Activated CD8-positive, alpha-beta T cell treated with anti-CD3 and anti-CD28 coated beads, Interleukin-2, amount 10 ng/mL, durations not matched to agents 7 days and 5 days (primary cell): Measurements from ENCODE around the gene USP19. TPM values are rescaled to one million over a fixed set of nuclear protein-coding genes. Genes with fewer than 3 reads are reported as not detected.
A peak's percentile ranks its signal among the peaks of the same experiment; 100 is the strongest.

Experiments used
- ATAC-seq: fragments of 150-1000 bp; cut with Tn5 transposase; one replicate; pipeline ENCODE4 v1.10.0; 2021; ENCODE audit warnings: moderate library complexity
- CTCF ChIA-PET: fragments of 350-600 bp; sonication (Branson Sonifier 250); formaldehyde crosslinking; loops from one replicate; lab custom pipeline; 2021; ENCODE audit warnings: antibody characterized with exemption; lab: Charles Lee
- POLR2A ChIA-PET: fragments of 350-600 bp; sonication (Branson Sonifier 250); formaldehyde crosslinking; loops from one replicate; lab custom pipeline; 2021; ENCODE audit warnings: antibody characterized with exemption; lab: Charles Lee
- DNase-seq: peaks from one replicate; pipeline ENCODE4 v3.0.0-alpha.2; 2020
- H3K27ac Mint-ChIP-seq: one replicate; pipeline ENCODE4 v1.8.0; 2021; ENCODE audit warnings: mild to moderate bottlenecking, mixed read lengths
- H3K27me3 Mint-ChIP-seq: one replicate; pipeline ENCODE4 v1.8.0; 2021; ENCODE audit warnings: low read depth, mixed read lengths
- H3K36me3 Mint-ChIP-seq: one replicate; pipeline ENCODE4 v1.8.0; 2021; ENCODE audit warnings: low read depth, mixed read lengths
- H3K4me1 Mint-ChIP-seq: one replicate; pipeline ENCODE4 v1.8.0; 2021; ENCODE audit warnings: low read depth, mixed read lengths
- H3K4me3 Mint-ChIP-seq: one replicate; pipeline ENCODE4 v1.8.0; 2021; ENCODE audit warnings: mild to moderate bottlenecking, mixed read lengths
- H3K9me3 Mint-ChIP-seq: one replicate; pipeline ENCODE4 v1.8.0; 2022; ENCODE audit warnings: mixed read lengths; ENCODE audit not compliant: insufficient read depth
- total RNA-seq, 2 experiments: library from RNA; stranded (reverse); gene quantifications; one replicate each; pipeline ENCODE4 v1.2.3, GENCODE V29; 2021

Gene USP19
- total RNA-seq, 2 experiments from 2014 or later: 58.0 to 60.4 TPM

GRCh38 chr3:49132437-49133225, 12.0 kb upstream of the USP19 start, which contains the start of gene LAMB2:
Gene LAMB2 (minus strand): TSS chr3:49133050. CDS start chr3:49132867, 183 bp downstream.
- ChIA-PET POLR2A (no interaction called here), CTCF (interaction anchor here (1.0 kb wide), 1 partner anchor 317 kb away, joined by 3 read pairs; no protein-coding TSS in a partner anchor)
- no peaks in the 10 kb centered on the region for H3K9me3 Mint-ChIP-seq
- H3K4me1 Mint-ChIP-seq: peaks cover 13% of the 10 kb centered on the region
- no peak for DNase-seq
- H3K4me3 Mint-ChIP-seq: no peak within 1 kb of the TSS
- ATAC-seq: peak; percentile 18
- H3K36me3 Mint-ChIP-seq: no peaks in the 10 kb centered on the region
- H3K27me3 Mint-ChIP-seq: peaks cover 12% of the 10 kb centered on the region
- no peak within 1 kb of the TSS for H3K27ac Mint-ChIP-seq

- ChIA-PET POLR2A (no interaction called here), CTCF (interaction anchor here (1.0 kb wide), 1 partner anchor 39 kb away, joined by 4 read pairs; the partner anchor contains the start of gene KLHDC8B)
- H3K9me3 Mint-ChIP-seq: no peaks in the 10 kb centered on the region
Observed at GRCh38 chr3:49132073-49132436, 11.4 kb upstream of the USP19 start.

GRCh38 chr3:49131576-49131975, 11.0 kb upstream of the USP19 start:
- CTCF ChIA-PET: interaction anchor here (1.0 kb wide), 1 partner anchor 39 kb away, joined by 4 read pairs; the partner anchor contains the start of gene KLHDC8B
- no peak overlapping the region for H3K27ac Mint-ChIP-seq

More at GRCh38 chr3:49132073-49132436, 11.4 kb upstream of the USP19 start:
- H3K4me3 Mint-ChIP-seq: no peak overlapping the region
- ATAC-seq (no peak), DNase-seq (no peak)
- peaks cover 13% of the 10 kb centered on the region for H3K4me1 Mint-ChIP-seq
- no peaks in the 10 kb centered on the region for H3K36me3 Mint-ChIP-seq
- peaks cover 10% of the 10 kb centered on the region for H3K27me3 Mint-ChIP-seq
- no peak overlapping the region for H3K27ac Mint-ChIP-seq

GRCh38 chr3:49131040-49131439, 10.4 kb upstream of the USP19 start:
- Mint-ChIP-seq H3K4me1 (peaks cover 13% of the 10 kb centered on the region), H3K9me3 (no peaks in the 10 kb centered on the region), H3K27ac (no peak overlapping the region), H3K27me3 (peaks cover 10% of the 10 kb centered on the region), H3K4me3 (no peak overlapping the region), H3K36me3 (no peaks in the 10 kb centered on the region)
- POLR2A ChIA-PET: no interaction called here
- DNase-seq (no peak), ATAC-seq (no peak)
- CTCF ChIA-PET: interaction anchor here (1.0 kb wide), 1 partner anchor 40 kb away, joined by 4 read pairs; the partner anchor contains the start of gene KLHDC8B

More at GRCh38 chr3:49131576-49131975, 11.0 kb upstream of the USP19 start:
- POLR2A ChIA-PET: no interaction called here
- DNase-seq (no peak), ATAC-seq (no peak)
- Mint-ChIP-seq H3K4me1 (peaks cover 13% of the 10 kb centered on the region), H3K27me3 (peaks cover 10% of the 10 kb centered on the region), H3K36me3 (no peaks in the 10 kb centered on the region), H3K4me3 (no peak overlapping the region), H3K9me3 (no peaks in the 10 kb centered on the region)

- POLR2A ChIA-PET: no interaction called here
- Mint-ChIP-seq H3K4me1 (peaks cover 18% of the 10 kb centered on the region), H3K27me3 (no peaks in the 10 kb centered on the region), H3K9me3 (no peaks in the 10 kb centered on the region), H3K36me3 (peaks cover 1% of the 10 kb centered on the region), H3K27ac (no peak overlapping the region), H3K4me3 (no peak overlapping the region)
- ATAC-seq (no peak), DNase-seq (no peak)
- CTCF ChIA-PET: interaction anchor here (0.5 kb wide), 1 partner anchor 342 kb away, joined by 3 read pairs; no protein-coding TSS in a partner anchor
Observed at GRCh38 chr3:49124991-49125670, 4.5 kb upstream of the USP19 start.

- H3K36me3 Mint-ChIP-seq: peaks cover 5% of the 10 kb centered on the region
- H3K9me3 Mint-ChIP-seq: no peaks in the 10 kb centered on the region
- H3K4me3 Mint-ChIP-seq: no peak overlapping the region
- no peaks in the 10 kb centered on the region for H3K27me3 Mint-ChIP-seq
- H3K27ac Mint-ChIP-seq: no peak overlapping the region
- ATAC-seq (no peak), DNase-seq (no peak)
- H3K4me1 Mint-ChIP-seq: peaks cover 22% of the 10 kb centered on the region
- POLR2A ChIA-PET: no interaction called here
- CTCF ChIA-PET: no interaction called here
Observed at GRCh38 chr3:49124203-49124602, 3.6 kb upstream of the USP19 start.

GRCh38 chr3:49123687-49124086, 3.1 kb upstream of the USP19 start:
- H3K9me3 Mint-ChIP-seq: no peaks in the 10 kb centered on the region
- CTCF ChIA-PET: no interaction called here
- no peaks in the 10 kb centered on the region for H3K27me3 Mint-ChIP-seq
- ATAC-seq: no peak
- H3K4me1 Mint-ChIP-seq: peaks cover 24% of the 10 kb centered on the region
- H3K36me3 Mint-ChIP-seq: peaks cover 11% of the 10 kb centered on the region
- no peak overlapping the region for H3K4me3 Mint-ChIP-seq
- POLR2A ChIA-PET: no interaction called here
- DNase-seq: no peak
- H3K27ac Mint-ChIP-seq: no peak overlapping the region

- POLR2A ChIA-PET: interaction anchor here (4.8 kb wide), 1 partner anchor 29 kb away, joined by 65 read pairs; the partner anchor contains the start of gene QRICH1
- CTCF ChIA-PET: no interaction called here
- no peaks in the 10 kb centered on the region for H3K27me3 Mint-ChIP-seq
Observed at GRCh38 chr3:49122886-49123545, 2.4 kb upstream of the USP19 start.

GRCh38 chr3:49122451-49122850, 1.8 kb upstream of the USP19 start:
- ATAC-seq (no peak), DNase-seq (no peak)
- Mint-ChIP-seq H3K27ac (peak overlapping the region; percentile 95), H3K4me3 (no peak overlapping the region), H3K4me1 (peaks cover 24% of the 10 kb centered on the region), H3K36me3 (peaks cover 18% of the 10 kb centered on the region), H3K9me3 (no peaks in the 10 kb centered on the region), H3K27me3 (no peaks in the 10 kb centered on the region)
- CTCF ChIA-PET: no interaction called here
- POLR2A ChIA-PET: interaction anchor here (4.8 kb wide), 1 partner anchor 29 kb away, joined by 65 read pairs; the partner anchor contains the start of gene QRICH1

More at GRCh38 chr3:49122886-49123545, 2.4 kb upstream of the USP19 start:
- ATAC-seq (no peak), DNase-seq (no peak)
- no peak overlapping the region for H3K4me3 Mint-ChIP-seq
- peaks cover 24% of the 10 kb centered on the region for H3K4me1 Mint-ChIP-seq
- H3K9me3 Mint-ChIP-seq: no peaks in the 10 kb centered on the region
- peaks cover 13% of the 10 kb centered on the region for H3K36me3 Mint-ChIP-seq
- no peak overlapping the region for H3K27ac Mint-ChIP-seq

- ChIA-PET CTCF (interaction anchor here (1.5 to 2.4 kb wide), 2 partner anchors 28 to 36 kb away, joined by 8 to 11 read pairs; partner anchors contain the start of gene QRICH1), POLR2A (interaction anchor here (1.6 to 4.8 kb wide), 2 partner anchors 28 to 100 kb away, joined by 4 to 65 read pairs; partner anchors contain the start of genes NDUFAF3 and QRICH1)
- H3K4me1 Mint-ChIP-seq: peaks cover 24% of the 10 kb centered on the region
- H3K4me3 Mint-ChIP-seq: peak overlapping the region; percentile 89
- H3K9me3 Mint-ChIP-seq: no peaks in the 10 kb centered on the region
- peak overlapping the region; percentile 95 for H3K27ac Mint-ChIP-seq
- no peaks in the 10 kb centered on the region for H3K27me3 Mint-ChIP-seq
- DNase-seq (no peak), ATAC-seq (no peak)
- H3K36me3 Mint-ChIP-seq: peaks cover 20% of the 10 kb centered on the region
Observed at GRCh38 chr3:49122022-49122421, 1.4 kb upstream of the USP19 start.

- Mint-ChIP-seq H3K27me3 (no peaks in the 10 kb centered on the region), H3K9me3 (no peaks in the 10 kb centered on the region), H3K4me3 (peak overlapping the region; percentile 89), H3K4me1 (peaks cover 24% of the 10 kb centered on the region), H3K27ac (peak overlapping the region; percentile 95), H3K36me3 (peaks cover 25% of the 10 kb centered on the region)
- ATAC-seq (no peak), DNase-seq (no peak)
- POLR2A ChIA-PET: interaction anchor here (0.5 to 4.8 kb wide), 8 partner anchors 12 to 219 kb away, joined by 3 to 65 read pairs (median 4); partner anchors contain the start of genes CCDC71, NDUFAF3, QRICH1 and USP4
- CTCF ChIA-PET: interaction anchor here (0.9 to 2.4 kb wide), 8 partner anchors 9 to 133 kb away, joined by 3 to 11 read pairs (median 6); partner anchors contain the start of genes KLHDC8B and QRICH1
Observed at GRCh38 chr3:49121132-49121736, 611 bp upstream of the USP19 start.
